Activated T-cell treated with anti-CD3 and anti-CD28 coated beads, Interleukin-2, amount 50 U/mL, for 24 hours (primary cell): ENCODE measurements around the gene TENT5A.

Experiments used
- DNase-seq: peaks from one replicate; pipeline ENCODE4 v3.0.0-alpha.2; 2020
- H3K27ac Mint-ChIP-seq: 2 replicates; pipeline ENCODE4 v1.8.0; 2020; ENCODE audit warnings: mild to moderate bottlenecking, mixed read lengths
- H3K27me3 Mint-ChIP-seq: 2 replicates; pipeline ENCODE4 v1.8.0; 2020; ENCODE audit warnings: mixed read lengths
- H3K36me3 Mint-ChIP-seq: 2 replicates; pipeline ENCODE4 v1.8.0; 2020; ENCODE audit warnings: low read depth, mixed read lengths
- H3K4me1 Mint-ChIP-seq: 2 replicates; pipeline ENCODE4 v1.8.0; 2020; ENCODE audit warnings: low read depth, mixed read lengths
- H3K4me3 Mint-ChIP-seq: 2 replicates; pipeline ENCODE4 v1.8.0; 2020; ENCODE audit warnings: mild to moderate bottlenecking, moderate library complexity, mixed read lengths
- H3K9me3 Mint-ChIP-seq: 2 replicates; pipeline ENCODE4 v1.8.0; 2020; ENCODE audit warnings: mixed read lengths

TENT5A gene

GRCh38 chr6:81727876-81728517 lies 24.5 kb downstream of the TENT5A start:
- peaks cover 8% of the 10 kb centered on the region for H3K4me1 Mint-ChIP-seq
- H3K27me3 Mint-ChIP-seq, result no peaks in the 10 kb centered on the region
- no peaks in the 10 kb centered on the region for H3K36me3 Mint-ChIP-seq
- H3K9me3 Mint-ChIP-seq, result no peaks in the 10 kb centered on the region
- DNase-seq, result no peak
- no peak overlapping the region for H3K4me3 Mint-ChIP-seq
- H3K27ac Mint-ChIP-seq, result no peak overlapping the region

- Mint-ChIP-seq H3K4me1 (peaks cover 8% of the 10 kb centered on the region), H3K27me3 (no peaks in the 10 kb centered on the region), H3K27ac (no peak overlapping the region), H3K9me3 (no peaks in the 10 kb centered on the region), H3K4me3 (no peak overlapping the region), H3K36me3 (no peaks in the 10 kb centered on the region)
- DNase-seq, result no peak
Measured at GRCh38 chr6:81725127-81725526, 27.4 kb downstream of the TENT5A start.

- no peaks in the 10 kb centered on the region for H3K27me3 Mint-ChIP-seq
- no peak overlapping the region for H3K27ac Mint-ChIP-seq
- H3K9me3 Mint-ChIP-seq, result no peaks in the 10 kb centered on the region
- peaks cover 1% of the 10 kb centered on the region for H3K4me1 Mint-ChIP-seq
- no peak overlapping the region for H3K4me3 Mint-ChIP-seq
- no peak for DNase-seq
- no peaks in the 10 kb centered on the region for H3K36me3 Mint-ChIP-seq
Measured at GRCh38 chr6:81722506-81723223, 29.8 kb downstream of the TENT5A start.

GRCh38 chr6:81720427-81720826 lies 32.1 kb downstream of the TENT5A start:
- no peak for DNase-seq
- H3K4me1 Mint-ChIP-seq, result no peaks in the 10 kb centered on the region
- no peaks in the 10 kb centered on the region for H3K9me3 Mint-ChIP-seq
- H3K4me3 Mint-ChIP-seq, result no peak overlapping the region
- no peaks in the 10 kb centered on the region for H3K27me3 Mint-ChIP-seq
- no peaks in the 10 kb centered on the region for H3K36me3 Mint-ChIP-seq
- no peak overlapping the region for H3K27ac Mint-ChIP-seq

- Mint-ChIP-seq H3K9me3 (no peaks in the 10 kb centered on the region), H3K4me3 (no peak overlapping the region), H3K27ac (no peak overlapping the region), H3K27me3 (no peaks in the 10 kb centered on the region), H3K36me3 (no peaks in the 10 kb centered on the region), H3K4me1 (no peaks in the 10 kb centered on the region)
- DNase-seq, result no peak
Measured at GRCh38 chr6:81718126-81718525, 34.4 kb downstream of the TENT5A start.

- Mint-ChIP-seq H3K9me3 (no peaks in the 10 kb centered on the region), H3K4me1 (no peaks in the 10 kb centered on the region), H3K36me3 (no peaks in the 10 kb centered on the region), H3K4me3 (no peak overlapping the region), H3K27me3 (no peaks in the 10 kb centered on the region), H3K27ac (no peak overlapping the region)
- no peak for DNase-seq
Measured at GRCh38 chr6:81714684-81715083, 37.8 kb downstream of the TENT5A start.

- no peak overlapping the region for H3K27ac Mint-ChIP-seq
- no peaks in the 10 kb centered on the region for H3K27me3 Mint-ChIP-seq
- H3K9me3 Mint-ChIP-seq, result no peaks in the 10 kb centered on the region
- H3K36me3 Mint-ChIP-seq, result no peaks in the 10 kb centered on the region
- no peak overlapping the region for H3K4me3 Mint-ChIP-seq
- no peaks in the 10 kb centered on the region for H3K4me1 Mint-ChIP-seq
- no peak for DNase-seq
Measured at GRCh38 chr6:81713205-81713604, 39.3 kb downstream of the TENT5A start.

- no peaks in the 10 kb centered on the region for H3K9me3 Mint-ChIP-seq
- DNase-seq, result no peak
- no peaks in the 10 kb centered on the region for H3K4me1 Mint-ChIP-seq
- no peak overlapping the region for H3K27ac Mint-ChIP-seq
- H3K27me3 Mint-ChIP-seq, result no peaks in the 10 kb centered on the region
- H3K36me3 Mint-ChIP-seq, result no peaks in the 10 kb centered on the region
- no peak overlapping the region for H3K4me3 Mint-ChIP-seq
Measured at GRCh38 chr6:81708113-81708699, 44.3 kb downstream of the TENT5A start.

- H3K27me3 Mint-ChIP-seq, result no peaks in the 10 kb centered on the region
- no peaks in the 10 kb centered on the region for H3K4me1 Mint-ChIP-seq
- H3K4me3 Mint-ChIP-seq, result no peak overlapping the region
Measured at GRCh38 chr6:81704700-81705099, 47.8 kb downstream of the TENT5A start.

GRCh38 chr6:81700414-81700813 lies 52.1 kb downstream of the TENT5A start:
- no peaks in the 10 kb centered on the region for H3K9me3 Mint-ChIP-seq
- H3K36me3 Mint-ChIP-seq, result no peaks in the 10 kb centered on the region
- no peak for DNase-seq
- no peaks in the 10 kb centered on the region for H3K27me3 Mint-ChIP-seq
- no peaks in the 10 kb centered on the region for H3K4me1 Mint-ChIP-seq
- H3K4me3 Mint-ChIP-seq, result no peak overlapping the region
- no peak overlapping the region for H3K27ac Mint-ChIP-seq

More at GRCh38 chr6:81704700-81705099, 47.8 kb downstream of the TENT5A start:
- no peak overlapping the region for H3K27ac Mint-ChIP-seq
- DNase-seq, result no peak
- no peaks in the 10 kb centered on the region for H3K9me3 Mint-ChIP-seq
- no peaks in the 10 kb centered on the region for H3K36me3 Mint-ChIP-seq

GRCh38 chr6:81697559-81697958 lies 54.9 kb downstream of the TENT5A start:
- Mint-ChIP-seq H3K27me3 (no peaks in the 10 kb centered on the region), H3K4me3 (no peak overlapping the region), H3K27ac (no peak overlapping the region), H3K4me1 (no peaks in the 10 kb centered on the region), H3K9me3 (no peaks in the 10 kb centered on the region), H3K36me3 (no peaks in the 10 kb centered on the region)
- no peak for DNase-seq

GRCh38 chr6:81696524-81696923 lies 56.0 kb downstream of the TENT5A start:
- no peak for DNase-seq
- Mint-ChIP-seq H3K27ac (no peak overlapping the region), H3K36me3 (no peaks in the 10 kb centered on the region), H3K27me3 (no peaks in the 10 kb centered on the region), H3K9me3 (no peaks in the 10 kb centered on the region), H3K4me1 (no peaks in the 10 kb centered on the region), H3K4me3 (no peak overlapping the region)
